ENCODE results near the gene EXPH5. TPM values are rescaled to one million over a fixed set of nuclear protein-coding genes. Genes with fewer than 3 reads are reported as not detected.
A peak's percentile ranks its signal among the peaks of the same experiment; 100 is the strongest.

EXPH5 gene
- total and polyA plus RNA-seq, 9 of the 15 experiments (the other 6 are each of a cell fraction or from before 2014, with no cell fraction given): 1.3 to 8.5 (median 4.8) TPM

- ATAC-seq (peak; percentile 94), FAIRE-seq (peak; percentile 95)
- TF ChIP-seq ESRRB (CRISPR knock-in tag; IDR thresholded peaks at IDR 0.05; ENCODE audit: borderline replicate concordance) (no peak), CCNT2 (IDR thresholded peaks at IDR 0.05; ENCODE audit: borderline replicate concordance, extremely low read depth, insufficient read length, low read depth, low read length) (peak; percentile 26), ELF1 (tag; IDR thresholded peaks at IDR 0.05) (peak; percentile 54; the same call in 1 of the 2 replicates), EZH2 (IDR thresholded peaks at IDR 0.05; ENCODE audit: borderline replicate concordance, low read depth, low read length) (no peak), ATF7 (IDR thresholded peaks at IDR 0.05) (peak; percentile 67), DMBX1 (CRISPR knock-in tag; IDR thresholded peaks at IDR 0.05; ENCODE audit: borderline replicate concordance) (0 out of 2 replicates have a peak, but pooled peaks have one; percentile 14), ZKSCAN8 (CRISPR knock-in tag; IDR thresholded peaks at IDR 0.05) (peak; percentile 34; the same call in 1 of the 2 replicates), NKRF (IDR thresholded peaks at IDR 0.05; ENCODE audit: borderline replicate concordance) (no peak), KDM1A (IDR thresholded peaks at IDR 0.05) (peak; percentile 85 to 88), NFIC (IDR thresholded peaks at IDR 0.05) (peak; percentile 60), RCOR1 (IDR thresholded peaks at IDR 0.05; ENCODE audit: borderline replicate concordance in 1 of 2, low read depth in 2 of 2, low read length in 2 of 2) (peak in 1 of 2 experiments; percentile 89; a peak in 3 of 4 replicates), NCOA1 (IDR thresholded peaks at IDR 0.05; ENCODE audit: low read depth) (peak; percentile 34; the same call in 1 of the 2 replicates), DPF2 (IDR thresholded peaks at IDR 0.05) (peak; percentile 82), TEAD4 (IDR thresholded peaks at IDR 0.05; ENCODE audit: low read length) (peak; percentile 92), TEAD4 (CRISPR knock-in tag; IDR thresholded peaks at IDR 0.05; ENCODE audit: borderline replicate concordance) (no peak), TRIM24 (IDR thresholded peaks at IDR 0.05) (peak; percentile 31 to 44; a peak in 2 of 4 replicates), GABPB2 (CRISPR knock-in tag; conservative IDR thresholded peaks at IDR 0.05) (no peak), CBFA2T3 (IDR thresholded peaks at IDR 0.05) (peak; percentile 95)
- TF ChIP-seq, protein P1, sequence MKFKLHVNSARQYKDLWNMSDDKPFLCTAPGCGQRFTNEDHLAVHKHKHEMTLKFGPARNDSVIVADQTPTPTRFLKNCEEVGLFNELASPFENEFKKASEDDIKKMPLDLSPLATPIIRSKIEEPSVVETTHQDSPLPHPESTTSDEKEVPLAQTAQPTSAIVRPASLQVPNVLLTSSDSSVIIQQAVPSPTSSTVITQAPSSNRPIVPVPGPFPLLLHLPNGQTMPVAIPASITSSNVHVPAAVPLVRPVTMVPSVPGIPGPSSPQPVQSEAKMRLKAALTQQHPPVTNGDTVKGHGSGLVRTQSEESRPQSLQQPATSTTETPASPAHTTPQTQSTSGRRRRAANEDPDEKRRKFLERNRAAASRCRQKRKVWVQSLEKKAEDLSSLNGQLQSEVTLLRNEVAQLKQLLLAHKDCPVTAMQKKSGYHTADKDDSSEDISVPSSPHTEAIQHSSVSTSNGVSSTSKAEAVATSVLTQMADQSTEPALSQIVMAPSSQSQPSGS (CRISPR knock-in tag; IDR thresholded peaks at IDR 0.05): no peak
These were observed 41.7 kb downstream of the EXPH5 start for GRCh38 chr11:108551651-108552462.

More at GRCh38 chr11:108551651-108552462, 41.7 kb downstream of the EXPH5 start:
- in situ Hi-C loops (cut with MboI): no loop called here
- WGBS (ENCODE audit: insufficient coverage, low coverage, missing lambda C conversion rate): 1% methylated on average over 10 of the region's 10 CpGs
- CTCF ChIA-PET (ENCODE audit: low intra/inter-chr PET ratio): no interaction called here
- Histone ChIP-seq H3K4me3 (peak overlapping the region; percentile 1; the same call in 1 of the 2 replicates), H3K9ac (ENCODE audit: insufficient read depth in 1 of 2, low read depth in 2 of 2, low read length in 2 of 2) (peak overlapping the region in 1 of 2 experiments; percentile 42; a peak in 2 of 4 replicates), H3K27ac (ENCODE audit: extremely low read depth, low read depth, low read length) (peak overlapping the region; percentile 62), H3K9me1 (ENCODE audit: control insufficient read depth, insufficient read depth, low read length) (no peaks in the 10 kb centered on the region), H3K4me2 (ENCODE audit: insufficient read depth, low read length) (peak overlapping the region; percentile 66), H4K20me1 (replicated peaks; ENCODE audit: control insufficient read depth, insufficient read depth, low read length) (no peaks in the 10 kb centered on the region), H2AFZ (ENCODE audit: low read depth, low read length) (peak overlapping the region; percentile 48), H3K4me1 (replicated peaks in 1 of 2; ENCODE audit: control insufficient read depth in 2 of 2, insufficient read depth in 2 of 2, low read length in 2 of 2) (peaks cover 13 to 46% of the 10 kb centered on the region in 2 experiments; a peak in 4 of 5 replicates), H3K9me3 (replicated peaks; ENCODE audit: control insufficient read depth, insufficient read depth, low read depth, low read length) (no peaks in the 10 kb centered on the region), H3K27me3 (ENCODE audit: control insufficient read depth in 2 of 2, insufficient read depth in 2 of 2, low read length in 2 of 2) (no peaks in the 10 kb centered on the region), H3K36me3 (ENCODE audit: control insufficient read depth, insufficient read depth, low read length) (no peaks in the 10 kb centered on the region; the same call in 2 of the 3 replicates), H3K79me2 (ENCODE audit: control insufficient read depth, insufficient read depth, low read length) (peaks cover 4% of the 10 kb centered on the region; the same call in 1 of the 3 replicates)
- BruUV-seq (replicated peaks): TSS peak; percentile 33
- POLR2A ChIA-PET: interaction anchor here (1.0 to 2.2 kb wide), 10 partner anchors 11 to 41 kb away, joined by 3 to 8 read pairs (median 4); no protein-coding TSS in a partner anchor
- peak; percentile 74 to 92 (median 81) for DNase-seq (ENCODE audit: extremely low read depth in 1 of 4, low spot score in 3 of 4)
- intact Hi-C loops (cut with micrococcal nuclease): loop anchor here (2.0 to 5.0 kb wide), 2 partner anchors 41 to 55 kb away; partner anchors contain the start of genes EXPH5 and POGLUT3
